ENCODE measurements around the gene NOX5. TPM values are rescaled to one million over a fixed set of nuclear protein-coding genes. Genes with fewer than 3 reads are reported as not detected.

Gene NOX5
- total and polyA plus RNA-seq, 4 donors = under 0.01 to 0.08 (median 0.01) TPM

GRCh38 chr15:68979006-68979405, 35.5 kb upstream of the NOX5 start (continued):
- TF ChIP-seq SP1 (IDR thresholded peaks at IDR 0.05) (no peak), YY1 (IDR thresholded peaks at IDR 0.05) (no peak), FOXA2 (IDR thresholded peaks at IDR 0.05) (no peak), HNF4G (IDR thresholded peaks at IDR 0.05) (no peak), JUND (IDR thresholded peaks at IDR 0.05) (no peak), ATF3 (IDR thresholded peaks at IDR 0.05) (no peak), EGR1 (IDR thresholded peaks at IDR 0.05; ENCODE audit: low read depth in 2 of 2) (no peak), RXRA (IDR thresholded peaks at IDR 0.05) (no peak), ZBTB33 (IDR thresholded peaks at IDR 0.05) (no peak), NR2F2 (IDR thresholded peaks at IDR 0.05) (no peak)

- 85% methylated on average over 1 of the region's 1 CpG for WGBS
- no peak for TF ChIP-seq ATF3 (IDR thresholded peaks at IDR 0.05)
These were observed 34.7 kb upstream of the NOX5 start for GRCh38 chr15:68979816-68980215.

GRCh38 chr15:68980786-68981185, 33.7 kb upstream of the NOX5 start:
- H3K36me3 ChIP-seq (ENCODE audit: control insufficient read depth in 4 of 4, insufficient read depth in 3 of 4, low read depth in 1 of 4, low read length in 3 of 4) = no peaks in the 10 kb centered on the region
- no peaks in the 10 kb centered on the region for H3K4me1 ChIP-seq (ENCODE audit: control insufficient read depth in 4 of 4, insufficient read depth in 4 of 4, low read length in 3 of 4)
- H3K27me3 ChIP-seq (ENCODE audit: control insufficient read depth in 4 of 4, insufficient read depth in 4 of 4, low read length in 3 of 4) = no peaks in the 10 kb centered on the region
- no peak overlapping the region for H3K4me3 ChIP-seq (ENCODE audit: low read depth in 1 of 3, low read length in 3 of 3)
- DNase-seq (ENCODE audit: low spot score) = no peak
- no peak overlapping the region for H3K27ac ChIP-seq (ENCODE audit: low read depth in 1 of 2, low read length in 2 of 2)
- no peaks in the 10 kb centered on the region for H3K9me3 ChIP-seq (ENCODE audit: control insufficient read depth in 4 of 4, low read length in 3 of 4)
- no peak overlapping the region for H3K9ac ChIP-seq (ENCODE audit: low read depth in 1 of 2, low read length in 2 of 2)
- TF ChIP-seq FOXA1 (IDR thresholded peaks at IDR 0.05) = no peak
- no peak for TF ChIP-seq REST (IDR thresholded peaks at IDR 0.05)
- no peak for TF ChIP-seq EGR1 (IDR thresholded peaks at IDR 0.05; ENCODE audit: low read depth in 2 of 2)
- no peak for TF ChIP-seq SP1 (IDR thresholded peaks at IDR 0.05)
- TF ChIP-seq ZBTB33 (IDR thresholded peaks at IDR 0.05) = no peak
- no peak for TF ChIP-seq RAD21 (IDR thresholded peaks at IDR 0.05)
- no peak for TF ChIP-seq ATF3 (IDR thresholded peaks at IDR 0.05)
- TF ChIP-seq RXRA (IDR thresholded peaks at IDR 0.05) = no peak
- TF ChIP-seq JUND (IDR thresholded peaks at IDR 0.05) = no peak
- TF ChIP-seq CTCF (IDR thresholded peaks at IDR 0.05; ENCODE audit: low read depth, low read length, missing input control) = no peak
- no peak for TF ChIP-seq HNF4A (conservative IDR thresholded peaks at IDR 0.05)
- no peak for TF ChIP-seq MAX (IDR thresholded peaks at IDR 0.05)
- no peak for TF ChIP-seq YY1 (IDR thresholded peaks at IDR 0.05)
- TF ChIP-seq NR2F2 (IDR thresholded peaks at IDR 0.05) = no peak
- no peak for TF ChIP-seq GABPA (IDR thresholded peaks at IDR 0.05 in 1 of 2, conservative IDR thresholded peaks at IDR 0.05 in 1 of 2)
- no peak for TF ChIP-seq TAF1 (conservative IDR thresholded peaks at IDR 0.05)

More at GRCh38 chr15:68979816-68980215, 34.7 kb upstream of the NOX5 start:
- no peaks in the 10 kb centered on the region for H3K36me3 ChIP-seq (ENCODE audit: control insufficient read depth in 4 of 4, insufficient read depth in 3 of 4, low read depth in 1 of 4, low read length in 3 of 4)
- no peaks in the 10 kb centered on the region for H3K4me1 ChIP-seq (ENCODE audit: control insufficient read depth in 4 of 4, insufficient read depth in 4 of 4, low read length in 3 of 4)
- H3K27ac ChIP-seq (ENCODE audit: low read depth in 1 of 2, low read length in 2 of 2) = no peak overlapping the region
- DNase-seq (ENCODE audit: low spot score) = no peak
- peaks cover 0 to 1% (median 0%) of the 10 kb centered on the region in 4 donors for H3K9me3 ChIP-seq (ENCODE audit: control insufficient read depth in 4 of 4, low read length in 3 of 4)
- no peak overlapping the region for H3K9ac ChIP-seq (ENCODE audit: low read depth in 1 of 2, low read length in 2 of 2)
- no peak overlapping the region for H3K4me3 ChIP-seq (ENCODE audit: low read depth in 1 of 3, low read length in 3 of 3)
- H3K27me3 ChIP-seq (ENCODE audit: control insufficient read depth in 4 of 4, insufficient read depth in 4 of 4, low read length in 3 of 4) = no peaks in the 10 kb centered on the region

Measured in liver (tissue), 9 donors.